SK-N-SH (cell line): ENCODE measurements around the gene KMT2A. TPM values are rescaled to one million over a fixed set of nuclear protein-coding genes. Genes with fewer than 3 reads are reported as not detected.
"Not testable (repeated sequence)": the region's sequence is repeated elsewhere in the genome, so short reads cannot be mapped to it uniquely, and the experiment has no call there.

Experiments used
- CTCF ChIA-PET: fragments of 300-600, 350-600 bp; formaldehyde crosslinking; extraction: SDS; loops from one replicate; lab custom pipeline; 2021; lab: Yijun Ruan, JAX
- POLR2A ChIA-PET: fragments of 350-600 bp; sonication (Branson Sonifier 250); formaldehyde crosslinking; extraction: SDS; loops from one replicate; lab custom pipeline; 2020; ENCODE audit warnings: antibody characterized with exemption, inconsistent platforms; lab: Yijun Ruan, JAX
- DNase-seq: peaks from one replicate; pipeline ENCODE4 v3.0.0; 2012
- H2AFZ ChIP-seq: fragments of 200-600 bp; sonication (generic); 2 replicates; pipeline ENCODE4 v1.8.1; 2016; ENCODE audit warnings: antibody characterized with exemption, mild to moderate bottlenecking, low read depth
- H3F3A ChIP-seq: fragments of 200-600 bp; sonication (generic); replicated peaks from 2 replicates; pipeline ENCODE3; 2016; ENCODE audit warnings: antibody characterized with exemption, mild to moderate bottlenecking; ENCODE audit not compliant: insufficient read depth
- H3K27ac ChIP-seq, 2 experiments: fragments of 200-500 bp in 1 of 2; fragments of 200-600 bp in 1 of 2; sonication (Bioruptor generic) in 1 of 2; sonication (generic), shearing (Covaris generic) in 1 of 2; 2 replicates each; pipeline versions ENCODE4 v1.5.1 to v1.6.1; 2014 to 2016; ENCODE audit warnings: low read depth in 2 of 2, inconsistent platforms in 1 of 2, low read length in 1 of 2, mild to moderate bottlenecking in 1 of 2, mixed read lengths in 1 of 2
- H3K27me3 ChIP-seq: fragments of 200-600 bp; sonication (generic), shearing (Covaris generic); 2 replicates; pipeline ENCODE4 v1.6.1; 2016; ENCODE audit warnings: mixed run types; ENCODE audit not compliant: insufficient read depth
- H3K36me3 ChIP-seq, 2 experiments: fragments of 200-500 bp in 1 of 2; fragments of 200-600 bp in 1 of 2; sonication (Bioruptor generic) in 1 of 2; sonication (generic) in 1 of 2; replicated peaks in 1 of 2; 2 replicates each; pipeline versions ENCODE3 to v1.5.1; 2014 to 2016; ENCODE audit warnings: low read length in 1 of 2, mild to moderate bottlenecking in 1 of 2; ENCODE audit not compliant: insufficient read depth in 2 of 2, control insufficient read depth in 1 of 2
- H3K4me1 ChIP-seq, 2 experiments: fragments of 200-500 bp in 1 of 2; fragments of 200-600 bp in 1 of 2; sonication (Bioruptor generic) in 1 of 2; sonication (generic), shearing (Covaris generic) in 1 of 2; 2 replicates each; pipeline versions ENCODE4 v1.5.1 to v1.6.1; 2014 to 2016; ENCODE audit warnings: low read depth in 1 of 2, low read length in 1 of 2, mixed run types in 1 of 2; ENCODE audit not compliant: insufficient read depth in 2 of 2, control insufficient read depth in 1 of 2
- H3K4me2 ChIP-seq: fragments of 200-600 bp; sonication (generic), shearing (Covaris generic); 2 replicates; pipeline ENCODE4 v1.6.1; 2017; ENCODE audit warnings: mixed run types
- H3K4me3 ChIP-seq, 2 experiments: fragments of 200-500 bp in 1 of 2; fragments of 200-600 bp in 1 of 2; sonication (Bioruptor generic) in 1 of 2; sonication (generic), shearing (Covaris generic) in 1 of 2; 2 replicates each; pipeline versions ENCODE4 v1.5.1 to v1.8.1; 2014 to 2016; ENCODE audit warnings: low read depth in 2 of 2, inconsistent platforms in 1 of 2, low read length in 1 of 2, mild to moderate bottlenecking in 1 of 2, mixed read lengths in 1 of 2, moderate library complexity in 1 of 2
- H3K79me2 ChIP-seq: fragments of 200-600 bp; sonication (generic); 2 replicates; pipeline ENCODE4 v1.8.1; 2017; ENCODE audit warnings: mild to moderate bottlenecking; ENCODE audit not compliant: insufficient read depth
- H3K9ac ChIP-seq: fragments of 200-600 bp; sonication (generic); 2 replicates; pipeline ENCODE4 v1.6.1; 2017; ENCODE audit warnings: mixed run types
- H3K9me2 ChIP-seq: fragments of 200-600 bp; sonication (generic); 2 replicates; pipeline ENCODE4 v1.6.1; 2017; ENCODE audit warnings: mixed run types
- H3K9me3 ChIP-seq: fragments of 200-600 bp; sonication (generic); 2 replicates; pipeline ENCODE4 v1.6.1; 2017; ENCODE audit warnings: mixed run types, mild to moderate bottlenecking, moderate library complexity
- H4K20me1 ChIP-seq: fragments of 200-600 bp; sonication (generic); 2 replicates; pipeline ENCODE4 v1.6.1; 2017; ENCODE audit warnings: mild to moderate bottlenecking, mixed run types; ENCODE audit not compliant: insufficient read depth
- CHD2 ChIP-seq: fragments of 150-350 bp; IDR thresholded peaks from 2 replicates; pipeline ENCODE4 v1.6.1; 2018; ENCODE audit warnings: low read length; ENCODE audit not compliant: partially characterized antibody
- FOSL2 ChIP-seq: IDR thresholded peaks from 2 replicates; pipeline ENCODE4 v1.4.0; 2012; ENCODE audit warnings: low read depth, mild to moderate bottlenecking, moderate library complexity, borderline replicate concordance
- FOXJ3 ChIP-seq: sonication (generic); formaldehyde crosslinking; IDR thresholded peaks from 2 replicates; pipeline ENCODE4 v1.5.1; 2020; ENCODE audit warnings: mild to moderate bottlenecking, missing genetic modification reagents
- FOXM1 ChIP-seq: IDR thresholded peaks from 2 replicates; pipeline ENCODE4 v1.4.0; 2012; ENCODE audit warnings: low read depth, mild to moderate bottlenecking
- GATA2 ChIP-seq: sonication (generic); formaldehyde crosslinking; IDR thresholded peaks from 2 replicates; pipeline ENCODE4 v1.5.0; 2020; ENCODE audit warnings: mild to moderate bottlenecking, missing genetic modification reagents
- NRF1 ChIP-seq: IDR thresholded peaks from 2 replicates; pipeline ENCODE4 v1.6.1; 2012; ENCODE audit warnings: low read depth, mild to moderate bottlenecking, low read length
- POLR2AphosphoS5 ChIP-seq: IDR thresholded peaks from 2 replicates; pipeline ENCODE4 v1.6.1; 2012; ENCODE audit warnings: low read depth, low read length
- RAD21 ChIP-seq: IDR thresholded peaks from 2 replicates; pipeline ENCODE4 v1.6.1; 2012; ENCODE audit warnings: mild to moderate bottlenecking, low read length
- RCOR1 ChIP-seq: fragments of 150-350 bp; IDR thresholded peaks from 2 replicates; pipeline ENCODE4 v1.6.1; 2017; ENCODE audit warnings: antibody characterized with exemption, low read length
- SIN3A ChIP-seq: IDR thresholded peaks from 2 replicates; pipeline ENCODE4 v1.6.1; 2012; ENCODE audit warnings: low read depth, mild to moderate bottlenecking, low read length, moderate library complexity, borderline replicate concordance
- SMC3 ChIP-seq: IDR thresholded peaks from 2 replicates; pipeline ENCODE4 v1.6.1; 2012; ENCODE audit warnings: low read depth, low read length, improper control_type of control experiment
- WGBS: methylation state at CpG from one replicate; pipeline ENCODE4 v1.1.6; 2017; ENCODE audit warnings: low lambda C conversion rate; 5-methylcytosine and 5-hydroxymethylcytosine counted together
- polyA plus RNA-seq, 3 experiments: library from polyadenylated mRNA; depleted of rRNA; stranded (reverse); fragments of >200 nt; gene quantifications; 2 replicates each; pipeline ENCODE4 v1.2.3, GENCODE V29; 2012
- TF ChIP-seq, protein P1 (sequence below): IDR thresholded peaks from 2 replicates; pipeline ENCODE4 v1.4.0; 2012; ENCODE audit warnings: low read depth, borderline replicate concordance

The KMT2A gene
- polyA plus RNA-seq, 1 of the 3 experiments (the other 2 are of a cell fraction): 15.7 TPM

DNA sequence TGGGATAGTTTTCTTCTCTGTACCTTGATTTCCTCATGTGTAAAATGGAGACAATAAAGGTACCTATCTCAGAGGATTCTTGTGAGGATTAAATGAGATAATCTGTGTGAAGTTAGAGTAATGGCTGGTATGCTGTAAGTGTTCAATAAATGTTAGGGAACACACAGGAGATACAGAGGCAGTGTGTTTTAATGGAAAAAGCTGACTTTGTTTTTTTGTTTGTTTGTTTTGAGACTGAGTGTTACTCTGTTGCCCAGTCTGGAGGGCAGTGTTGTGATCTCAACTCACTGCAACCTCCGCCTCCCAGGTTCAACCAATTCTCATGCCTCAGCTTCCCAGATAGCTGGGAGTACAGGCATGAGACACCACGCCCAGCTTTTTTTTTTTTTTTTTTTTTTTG is 133.4 kb downstream of the KMT2A start:
- TF ChIP-seq, protein P1, sequence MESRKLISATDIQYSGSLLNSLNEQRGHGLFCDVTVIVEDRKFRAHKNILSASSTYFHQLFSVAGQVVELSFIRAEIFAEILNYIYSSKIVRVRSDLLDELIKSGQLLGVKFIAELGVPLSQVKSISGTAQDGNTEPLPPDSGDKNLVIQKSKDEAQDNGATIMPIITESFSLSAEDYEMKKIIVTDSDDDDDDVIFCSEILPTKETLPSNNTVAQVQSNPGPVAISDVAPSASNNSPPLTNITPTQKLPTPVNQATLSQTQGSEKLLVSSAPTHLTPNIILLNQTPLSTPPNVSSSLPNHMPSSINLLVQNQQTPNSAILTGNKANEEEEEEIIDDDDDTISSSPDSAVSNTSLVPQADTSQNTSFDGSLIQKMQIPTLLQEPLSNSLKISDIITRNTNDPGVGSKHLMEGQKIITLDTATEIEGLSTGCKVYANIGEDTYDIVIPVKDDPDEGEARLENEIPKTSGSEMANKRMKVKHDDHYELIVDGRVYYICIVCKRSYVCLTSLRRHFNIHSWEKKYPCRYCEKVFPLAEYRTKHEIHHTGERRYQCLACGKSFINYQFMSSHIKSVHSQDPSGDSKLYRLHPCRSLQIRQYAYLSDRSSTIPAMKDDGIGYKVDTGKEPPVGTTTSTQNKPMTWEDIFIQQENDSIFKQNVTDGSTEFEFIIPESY: no peak
- TF ChIP-seq CHD2: no peak
- TF ChIP-seq POLR2AphosphoS5: no peak
- no peak for TF ChIP-seq SIN3A
- no peak overlapping the region for H3K4me2 ChIP-seq
- 91% methylated on average over 2 of the region's 2 CpGs for WGBS
- no peak overlapping the region for H2AFZ ChIP-seq
- no peaks in the 10 kb centered on the region for H3K27me3 ChIP-seq
- no peaks in the 10 kb centered on the region for H3K36me3 ChIP-seq
- H3F3A ChIP-seq: peaks cover 5% of the 10 kb centered on the region
- peaks cover 30% of the 10 kb centered on the region for H3K79me2 ChIP-seq
- H3K4me1 ChIP-seq: peaks cover 7 to 9% of the 10 kb centered on the region in 2 experiments; a peak in 3 of 4 replicates
- no peak overlapping the region for H3K4me3 ChIP-seq
- POLR2A ChIA-PET: no interaction called here
- H3K9ac ChIP-seq: no peak overlapping the region
- no peaks in the 10 kb centered on the region for H3K9me2 ChIP-seq
- H3K9me3 ChIP-seq: no peaks in the 10 kb centered on the region
- no peak for DNase-seq
- CTCF ChIA-PET: no interaction called here
- no peak overlapping the region for H3K27ac ChIP-seq
- peaks cover 17% of the 10 kb centered on the region for H4K20me1 ChIP-seq

DNA sequence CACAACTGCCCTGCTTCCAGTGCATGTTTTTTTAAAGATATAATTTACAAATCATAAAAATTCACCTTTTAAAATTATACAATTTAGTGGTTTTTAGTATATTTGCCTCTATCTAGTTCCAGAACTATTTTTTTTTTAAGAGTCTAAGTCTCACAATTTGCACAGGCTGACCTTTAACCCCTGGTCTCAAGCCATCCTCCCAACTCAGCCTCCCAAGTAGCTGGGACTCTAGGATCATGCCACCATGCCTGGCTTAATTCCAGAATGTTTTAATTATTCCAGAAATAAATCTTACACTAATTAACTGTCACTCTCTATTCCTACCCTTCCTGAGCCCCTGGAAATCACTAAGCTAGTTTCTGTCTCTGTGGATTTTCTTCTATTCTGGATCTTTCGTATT is 134.5 kb downstream of the KMT2A start:
- TF ChIP-seq SIN3A (no peak), POLR2AphosphoS5 (no peak), RAD21 (no peak), NRF1 (no peak), FOSL2 (no peak), FOXJ3 (CRISPR knock-in tag) (no peak), GATA2 (no peak), SMC3 (no peak), FOXM1 (no peak), RCOR1 (no peak)
- H3K27ac ChIP-seq: no peak overlapping the region
- ChIA-PET CTCF (no interaction called here), POLR2A (no interaction called here)
- no peak overlapping the region for H3K9ac ChIP-seq
- peaks cover 0 to 1% of the 10 kb centered on the region in 2 experiments for H3K36me3 ChIP-seq
- peaks cover 6 to 10% of the 10 kb centered on the region in 2 experiments; a peak in 3 of 4 replicates for H3K4me1 ChIP-seq
- H2AFZ ChIP-seq: no peak overlapping the region
- WGBS: 97% methylated on average over 1 of the region's 1 CpG
- H3F3A ChIP-seq: peaks cover 5% of the 10 kb centered on the region
- no peaks in the 10 kb centered on the region for H3K9me2 ChIP-seq
- H3K9me3 ChIP-seq: no peaks in the 10 kb centered on the region
- DNase-seq: no peak
- H3K27me3 ChIP-seq: no peaks in the 10 kb centered on the region
- H3K79me2 ChIP-seq: peaks cover 41% of the 10 kb centered on the region
- H4K20me1 ChIP-seq: peaks cover 28% of the 10 kb centered on the region
- no peak overlapping the region for H3K4me3 ChIP-seq
- H3K4me2 ChIP-seq: no peak overlapping the region

DNA sequence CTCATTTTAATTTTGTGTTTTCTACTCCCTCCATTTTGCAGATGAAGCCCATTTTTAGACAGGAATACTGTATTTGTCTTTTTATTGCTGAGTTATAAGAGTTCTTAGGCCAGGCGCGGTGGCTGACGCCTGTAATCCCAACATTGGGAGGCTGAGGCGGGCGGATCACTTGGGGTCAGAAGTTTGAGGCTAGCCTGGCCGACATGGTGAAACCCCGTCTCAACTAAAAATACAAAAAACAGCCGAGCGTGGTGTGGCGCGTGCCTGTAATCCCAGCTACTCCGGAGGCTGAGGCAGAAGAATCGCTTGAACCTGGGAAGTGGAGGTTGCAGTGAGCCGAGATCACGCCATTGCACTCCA is 135.4 kb downstream of the KMT2A start:
- Histone ChIP-seq H3K27ac (peak overlapping the region; percentile 93 to 97), H3K9ac (peak overlapping the region; percentile 100; the same call in 1 of the 2 replicates), H3K79me2 (peaks cover 50% of the 10 kb centered on the region), H2AFZ (peak overlapping the region; percentile 94), H3K4me1 (peaks cover 6 to 12% of the 10 kb centered on the region in 2 experiments; a peak in 3 of 4 replicates), H3K4me3 (peak overlapping the region; percentile 85 to 92), H4K20me1 (peaks cover 37% of the 10 kb centered on the region), H3K4me2 (peak overlapping the region; percentile 77)
- not testable (repeated sequence) for H3K9me2 ChIP-seq, H3K27me3 ChIP-seq, H3K9me3 ChIP-seq, H3K36me3 ChIP-seq, DNase-seq, H3F3A ChIP-seq
- 24% methylated on average over 15 of the region's 15 CpGs for WGBS
- ChIA-PET POLR2A (interaction anchor here (0.6 kb wide), 1 partner anchor 199 kb away, joined by 3 read pairs; no protein-coding TSS in a partner anchor), CTCF (interaction anchor here (0.8 to 1.7 kb wide), 3 partner anchors 26 to 88 kb away, joined by 3 to 6 read pairs (median 3); no protein-coding TSS in a partner anchor)
